ENCODE data around the gene MAP3K20.
"Not testable (repeated sequence)": the region's sequence is repeated elsewhere in the genome, so short reads cannot be mapped to it uniquely, and the experiment has no call there.

MAP3K20 gene

DNA sequence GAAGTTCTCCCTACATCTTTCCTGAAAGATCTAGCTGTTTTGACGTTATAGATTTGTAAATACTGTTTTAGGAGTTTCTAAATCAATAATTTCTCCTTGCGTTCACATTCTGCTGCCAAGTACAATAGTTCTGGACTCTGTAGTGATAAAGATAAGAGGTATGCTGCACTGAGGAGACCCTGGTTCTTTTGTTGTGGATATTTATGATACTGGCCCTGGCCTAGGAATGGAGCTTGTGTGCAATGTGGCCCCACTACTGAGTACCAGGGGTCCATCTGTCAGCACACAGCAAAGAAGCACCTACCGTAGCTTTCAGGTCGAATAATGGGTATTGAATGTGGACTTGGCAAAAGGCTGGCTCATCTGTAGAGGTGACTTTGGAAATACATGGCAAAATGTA lies 85.0 kb downstream of the MAP3K20 start:
- peaks cover 8% of the 10 kb centered on the region; the same call in 1 of the 2 replicates for H3K9me3 ChIP-seq (ENCODE audit: control insufficient read depth, insufficient read depth, low read length)
- H3K9ac ChIP-seq (ENCODE audit: low read depth, low read length), result no peak overlapping the region
- no peaks in the 10 kb centered on the region for H3K4me1 ChIP-seq (ENCODE audit: insufficient read depth, low read length)
- H3K36me3 ChIP-seq (ENCODE audit: insufficient read depth, low read length), result no peaks in the 10 kb centered on the region

DNA sequence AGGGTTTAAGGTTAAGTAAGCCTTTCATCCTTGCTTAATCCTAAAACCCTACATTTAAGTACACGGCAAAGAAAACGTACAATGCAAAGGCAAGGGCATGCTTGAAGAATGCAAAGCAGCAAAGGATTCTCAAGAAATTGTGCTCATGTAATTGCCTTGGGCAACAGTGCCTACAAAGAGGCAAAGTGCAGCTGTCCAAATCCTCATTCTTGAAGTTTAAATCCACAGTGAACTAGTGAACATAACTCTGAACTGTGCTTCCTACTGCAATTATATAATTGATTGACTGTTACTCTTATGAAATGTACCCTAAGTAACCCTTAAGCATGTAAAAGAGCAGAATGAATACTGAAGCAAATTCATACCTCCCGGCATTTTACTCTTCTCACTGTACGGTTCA lies 85.4 kb downstream of the MAP3K20 start:
- Histone ChIP-seq H3K36me3 (ENCODE audit: insufficient read depth, low read length) (no peaks in the 10 kb centered on the region), H3K4me1 (ENCODE audit: insufficient read depth, low read length) (no peaks in the 10 kb centered on the region), H3K9me3 (ENCODE audit: control insufficient read depth, insufficient read depth, low read length) (peaks cover 5% of the 10 kb centered on the region; the same call in 1 of the 2 replicates), H3K9ac (ENCODE audit: low read depth, low read length) (no peak overlapping the region)

DNA sequence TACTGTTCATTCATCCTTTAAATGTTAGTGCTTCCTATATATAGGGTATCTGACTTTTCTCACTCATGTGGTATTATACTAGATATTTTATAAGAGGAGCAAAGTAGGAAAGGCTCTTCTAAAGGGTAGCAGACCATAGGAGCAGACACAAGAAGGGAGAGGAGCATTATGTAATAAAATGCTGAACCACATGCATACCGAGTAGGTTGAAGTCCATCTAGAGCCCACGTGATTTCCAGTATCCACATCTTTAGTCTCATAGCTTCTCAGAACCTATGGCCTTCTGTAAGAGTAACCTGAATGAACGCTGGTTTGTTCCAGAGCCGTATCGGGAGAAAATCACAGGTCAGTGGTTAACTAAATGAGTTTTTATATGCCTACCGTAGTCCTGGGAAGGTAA lies 85.9 kb downstream of the MAP3K20 start:
- Histone ChIP-seq H3K9ac (ENCODE audit: low read depth, low read length) (no peak overlapping the region), H3K4me1 (ENCODE audit: insufficient read depth, low read length) (no peaks in the 10 kb centered on the region), H3K9me3 (ENCODE audit: control insufficient read depth, insufficient read depth, low read length) (peaks cover under 1% of the 10 kb centered on the region; the same call in 1 of the 2 replicates), H3K36me3 (ENCODE audit: insufficient read depth, low read length) (no peaks in the 10 kb centered on the region)

DNA sequence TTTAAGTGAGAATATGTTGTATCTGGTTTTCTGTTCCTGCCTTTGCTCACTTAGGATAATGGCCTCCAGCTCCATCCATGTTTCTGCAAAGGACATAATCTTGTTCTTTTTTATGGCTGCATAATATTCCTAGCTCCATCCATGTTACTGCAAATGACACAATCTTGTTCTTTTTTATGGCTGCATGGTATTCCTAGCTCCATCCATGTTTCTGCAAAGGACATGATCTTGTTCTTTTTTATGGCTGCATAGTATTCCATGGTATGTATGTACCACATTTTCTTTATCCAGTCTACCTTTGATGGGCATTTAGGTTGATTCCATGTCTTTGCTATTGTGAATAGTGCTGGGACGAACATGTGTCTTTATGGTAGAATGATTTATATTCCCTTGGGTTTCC lies 87.7 kb downstream of the MAP3K20 start:
- not testable (repeated sequence) for H3K9me3 ChIP-seq (ENCODE audit: control insufficient read depth, insufficient read depth, low read length); H3K36me3 ChIP-seq (ENCODE audit: insufficient read depth, low read length); H3K9ac ChIP-seq (ENCODE audit: low read depth, low read length); H3K4me1 ChIP-seq (ENCODE audit: insufficient read depth, low read length)

DNA sequence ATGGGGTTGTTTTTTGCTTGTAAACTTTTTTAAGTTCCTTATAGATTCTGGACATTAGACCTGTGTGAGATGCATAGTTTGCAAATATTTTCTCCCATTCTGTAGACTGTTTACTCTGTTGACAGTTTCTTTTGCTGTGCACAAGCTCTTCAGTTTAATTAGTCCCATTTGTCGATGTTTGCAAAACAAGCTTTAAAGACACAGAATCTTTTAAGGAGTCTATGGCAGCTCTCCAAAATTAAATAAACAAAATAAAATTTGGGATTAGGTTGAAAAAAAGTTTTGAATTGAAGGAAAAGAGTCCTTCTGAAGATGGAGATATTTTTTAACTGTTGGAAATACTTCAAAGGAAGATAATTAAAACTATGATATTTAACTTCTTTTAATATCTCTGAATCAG lies 88.8 kb downstream of the MAP3K20 start:
- H3K4me1 ChIP-seq (ENCODE audit: insufficient read depth, low read length), result no peaks in the 10 kb centered on the region

DNA sequence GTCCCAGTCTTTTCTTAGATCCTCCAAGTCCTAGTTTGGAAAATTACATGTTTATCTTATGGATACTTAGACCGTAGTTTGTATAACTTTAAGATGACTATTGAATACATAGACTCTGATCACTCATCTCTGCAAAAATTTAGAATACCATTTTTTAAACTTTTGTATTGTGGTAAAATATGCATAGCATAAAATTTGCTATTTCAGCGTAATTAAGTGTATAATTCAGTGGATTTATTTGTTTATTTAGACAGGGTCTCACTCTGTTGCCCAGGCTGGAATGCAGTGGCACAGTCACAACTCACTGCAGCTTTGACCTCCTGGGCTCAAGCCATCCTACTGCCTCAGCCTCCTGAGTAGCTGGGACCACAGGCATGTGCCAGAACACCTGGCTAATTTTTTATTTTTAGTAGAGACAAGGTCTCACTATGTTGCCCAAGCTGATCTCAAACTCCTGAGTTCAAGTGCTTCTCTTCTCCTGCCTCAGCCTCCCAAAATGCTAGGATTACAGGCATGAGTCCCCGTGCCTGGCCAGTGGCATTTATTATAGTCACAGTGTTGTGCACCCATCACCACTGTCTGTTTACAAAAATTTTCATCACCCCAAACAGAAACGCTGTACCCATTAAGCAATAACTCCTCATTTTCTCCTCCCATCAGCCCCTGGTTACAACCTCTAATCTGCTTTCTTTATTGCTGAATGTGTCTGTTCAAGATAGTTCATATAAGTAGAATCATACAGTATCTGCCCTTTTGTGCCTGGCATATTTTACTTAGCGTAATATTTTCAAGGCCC lies 90.0 kb downstream of the MAP3K20 start:
- H3K4me1 ChIP-seq (ENCODE audit: insufficient read depth, low read length), result no peaks in the 10 kb centered on the region
- no peaks in the 10 kb centered on the region for H3K36me3 ChIP-seq (ENCODE audit: insufficient read depth, low read length)
- no peaks in the 10 kb centered on the region for H3K9me3 ChIP-seq (ENCODE audit: control insufficient read depth, insufficient read depth, low read length)
- H3K9ac ChIP-seq (ENCODE audit: low read depth, low read length), result no peak overlapping the region

More for the DNA sequence above, 88.8 kb downstream of the MAP3K20 start:
- Histone ChIP-seq H3K9ac (ENCODE audit: low read depth, low read length) (no peak overlapping the region), H3K9me3 (ENCODE audit: control insufficient read depth, insufficient read depth, low read length) (no peaks in the 10 kb centered on the region), H3K36me3 (ENCODE audit: insufficient read depth, low read length) (no peaks in the 10 kb centered on the region)

DNA sequence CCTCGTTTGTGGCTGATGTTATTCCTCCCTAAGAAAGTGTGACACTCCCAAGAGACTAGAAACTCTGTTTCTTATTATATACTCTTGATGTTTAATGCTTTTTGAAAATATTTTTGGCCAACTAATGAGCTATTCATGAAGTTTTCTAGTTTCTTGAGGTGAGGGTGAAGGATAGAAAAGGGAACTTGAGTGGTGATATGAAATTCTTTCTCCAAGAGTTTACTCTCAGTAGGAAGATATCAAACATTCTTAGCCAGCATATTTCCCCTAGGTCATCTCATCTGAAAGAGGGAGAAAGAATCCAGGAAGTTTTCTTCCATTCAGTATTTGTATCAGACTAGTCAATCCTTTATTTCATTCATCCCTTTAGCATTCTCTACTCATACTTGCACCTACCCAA lies 95.7 kb downstream of the MAP3K20 start:
- Histone ChIP-seq H3K9me3 (ENCODE audit: control insufficient read depth, insufficient read depth, low read length) (no peaks in the 10 kb centered on the region), H3K36me3 (ENCODE audit: insufficient read depth, low read length) (no peaks in the 10 kb centered on the region), H3K4me1 (ENCODE audit: insufficient read depth, low read length) (no peaks in the 10 kb centered on the region), H3K9ac (ENCODE audit: low read depth, low read length) (no peak overlapping the region)

DNA sequence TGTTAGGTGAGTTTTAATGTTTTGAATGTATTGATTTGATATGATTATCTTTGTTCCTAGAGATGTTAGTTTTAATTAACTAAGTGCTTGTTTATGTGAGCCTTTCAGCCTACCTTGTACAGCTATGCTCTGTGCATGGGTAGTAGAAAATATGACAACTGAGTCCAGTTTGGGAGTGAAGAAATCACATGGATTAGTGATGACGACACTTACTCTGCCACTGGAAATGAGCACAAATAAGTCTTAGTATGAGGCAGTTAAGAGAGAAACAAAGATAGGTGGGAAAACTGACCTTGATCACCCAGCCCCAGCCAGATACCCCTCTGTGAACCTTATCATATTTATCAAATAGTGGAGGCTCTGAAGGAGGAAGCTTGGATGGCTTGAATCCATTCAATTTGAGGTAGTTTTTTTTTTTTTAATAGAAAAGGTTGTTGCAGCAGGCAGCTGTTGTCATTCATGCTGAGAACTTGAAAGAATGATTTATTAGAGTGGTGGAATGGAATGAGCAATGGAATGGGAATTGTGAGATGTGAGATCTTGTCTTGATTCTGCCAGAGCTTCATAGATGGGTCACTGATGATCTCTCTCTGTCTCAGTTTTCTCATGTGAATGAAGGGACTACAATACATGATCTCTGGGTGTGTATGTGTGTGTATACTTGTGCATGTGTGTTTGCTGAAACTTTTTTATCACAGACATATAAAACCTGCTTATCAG lies 96.4 kb downstream of the MAP3K20 start:
- no peaks in the 10 kb centered on the region for H3K36me3 ChIP-seq (ENCODE audit: insufficient read depth, low read length)
- H3K9ac ChIP-seq (ENCODE audit: low read depth, low read length), result no peak overlapping the region
- H3K4me1 ChIP-seq (ENCODE audit: insufficient read depth, low read length), result no peaks in the 10 kb centered on the region
- no peaks in the 10 kb centered on the region for H3K9me3 ChIP-seq (ENCODE audit: control insufficient read depth, insufficient read depth, low read length)

DNA sequence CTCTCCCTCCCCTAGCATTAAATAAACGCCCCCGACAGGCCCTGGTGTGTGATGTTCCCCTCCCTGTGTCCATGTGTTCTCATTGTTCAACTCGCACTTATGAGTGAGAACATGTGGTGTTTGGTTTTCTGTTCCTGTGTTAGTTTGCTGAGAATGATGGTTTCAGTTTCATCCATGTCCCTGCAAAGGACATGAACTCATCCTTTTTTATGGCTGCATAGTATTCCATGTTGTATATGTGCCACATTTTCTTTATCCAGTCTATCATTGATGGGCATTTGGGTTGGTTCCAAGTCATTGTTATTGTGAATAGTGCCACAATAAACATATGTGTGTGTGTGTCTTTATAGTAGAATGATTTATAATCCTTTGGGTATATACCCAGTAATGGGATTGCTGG lies 98.7 kb downstream of the MAP3K20 start:
- H3K9ac ChIP-seq (ENCODE audit: low read depth, low read length); H3K9me3 ChIP-seq (ENCODE audit: control insufficient read depth, insufficient read depth, low read length); H3K36me3 ChIP-seq (ENCODE audit: insufficient read depth, low read length); H3K4me1 ChIP-seq (ENCODE audit: insufficient read depth, low read length): not testable (repeated sequence)

DNA sequence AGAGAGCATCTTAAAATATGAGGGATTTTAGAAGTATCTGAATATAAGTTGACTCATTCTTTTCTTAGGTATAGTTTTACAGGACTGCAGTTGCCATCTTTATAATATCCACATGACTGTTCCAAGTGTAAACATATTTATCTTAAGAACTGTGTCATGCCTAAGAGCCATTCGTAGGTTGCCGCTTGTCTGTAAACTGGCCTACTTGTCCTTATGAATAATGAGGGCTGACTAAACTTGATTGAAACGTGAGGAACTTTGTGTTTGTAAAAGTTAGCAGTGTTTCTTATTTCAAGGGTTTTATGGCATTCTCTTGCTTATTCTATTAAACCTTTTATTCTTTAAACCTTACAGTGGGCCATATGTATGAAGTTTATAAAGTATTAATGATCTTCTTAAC lies 99.6 kb downstream of the MAP3K20 start:
- Histone ChIP-seq H3K9ac (ENCODE audit: low read depth, low read length) (no peak overlapping the region), H3K36me3 (ENCODE audit: insufficient read depth, low read length) (no peaks in the 10 kb centered on the region), H3K9me3 (ENCODE audit: control insufficient read depth, insufficient read depth, low read length) (no peaks in the 10 kb centered on the region), H3K4me1 (ENCODE audit: insufficient read depth, low read length) (no peaks in the 10 kb centered on the region)

DNA sequence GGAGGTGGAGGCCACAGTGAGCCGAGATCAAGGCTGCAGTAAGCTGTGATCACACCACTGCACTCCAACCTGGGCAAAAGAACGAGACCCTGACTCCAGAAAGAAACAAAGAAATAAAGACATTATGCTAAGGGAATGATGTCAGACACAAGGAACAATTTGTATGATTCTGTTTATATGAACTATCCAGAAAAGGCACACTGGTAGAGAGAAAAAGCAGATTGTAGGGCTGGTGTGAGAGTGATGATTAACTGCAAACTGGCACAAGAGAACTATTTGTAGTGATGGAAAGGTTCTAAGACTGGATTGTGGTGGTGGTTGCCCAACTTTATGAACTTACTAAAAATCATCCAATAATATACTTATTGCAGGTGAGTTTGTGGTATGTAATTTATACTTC lies 106.3 kb downstream of the MAP3K20 start:
- Histone ChIP-seq H3K4me1 (ENCODE audit: insufficient read depth, low read length) (peaks cover 11% of the 10 kb centered on the region; the same call in 1 of the 2 replicates), H3K9me3 (ENCODE audit: control insufficient read depth, insufficient read depth, low read length) (0 out of 2 replicates have a peak, but pooled peaks cover 3% of the 10 kb centered on the region), H3K9ac (ENCODE audit: low read depth, low read length) (no peak overlapping the region), H3K36me3 (ENCODE audit: insufficient read depth, low read length) (no peaks in the 10 kb centered on the region)

DNA sequence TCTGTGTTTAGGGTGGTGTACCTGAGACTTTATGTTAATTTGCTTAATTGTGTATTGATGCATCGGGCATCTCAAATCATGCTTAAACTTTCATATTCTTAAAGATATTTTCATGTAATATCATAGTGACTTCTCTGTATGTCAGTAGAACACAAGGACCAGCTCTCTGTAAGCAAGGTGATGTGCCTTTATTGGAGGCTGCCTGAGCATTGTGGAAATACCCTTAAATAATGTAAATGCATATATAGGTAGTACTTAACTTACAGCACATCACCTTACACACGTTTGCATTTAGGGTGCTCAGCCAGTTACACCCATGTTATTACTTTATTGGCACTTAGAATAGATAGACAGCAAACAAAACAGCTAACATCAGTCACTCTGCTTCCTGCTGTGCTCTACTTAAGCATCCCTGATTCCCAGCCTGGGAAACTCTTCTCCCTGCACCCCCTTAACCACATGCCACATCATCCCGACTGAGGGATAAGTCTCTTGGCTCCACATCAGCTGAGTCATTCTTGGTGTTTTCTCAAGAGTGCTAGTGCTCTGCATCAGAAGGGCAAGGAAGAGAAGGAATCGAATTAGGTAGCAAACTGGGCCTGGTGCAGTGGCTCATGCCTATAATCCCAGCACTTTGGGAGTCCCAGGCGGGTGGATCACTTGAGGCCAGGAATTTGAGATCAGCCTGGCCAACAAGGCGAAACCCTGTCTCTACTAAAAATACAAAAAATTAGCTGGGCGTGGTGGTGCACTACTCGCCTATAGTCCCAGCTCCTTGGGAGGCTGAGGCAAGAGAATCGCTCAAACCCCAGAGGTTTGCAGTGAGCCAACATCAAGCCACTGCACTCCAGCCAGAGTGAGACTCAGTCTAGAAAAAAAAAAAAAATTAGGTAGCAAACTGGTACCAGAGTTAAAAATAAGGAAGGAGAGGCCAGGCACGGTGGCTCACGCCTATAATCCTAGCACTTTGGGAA lies 108.7 kb downstream of the MAP3K20 start:
- Histone ChIP-seq H3K9ac (ENCODE audit: low read depth, low read length) (no peak overlapping the region), H3K4me1 (ENCODE audit: insufficient read depth, low read length) (peaks cover 18% of the 10 kb centered on the region; the same call in 1 of the 2 replicates), H3K9me3 (ENCODE audit: control insufficient read depth, insufficient read depth, low read length) (0 out of 2 replicates have a peak, but pooled peaks cover 3% of the 10 kb centered on the region), H3K36me3 (ENCODE audit: insufficient read depth, low read length) (no peaks in the 10 kb centered on the region)

DNA sequence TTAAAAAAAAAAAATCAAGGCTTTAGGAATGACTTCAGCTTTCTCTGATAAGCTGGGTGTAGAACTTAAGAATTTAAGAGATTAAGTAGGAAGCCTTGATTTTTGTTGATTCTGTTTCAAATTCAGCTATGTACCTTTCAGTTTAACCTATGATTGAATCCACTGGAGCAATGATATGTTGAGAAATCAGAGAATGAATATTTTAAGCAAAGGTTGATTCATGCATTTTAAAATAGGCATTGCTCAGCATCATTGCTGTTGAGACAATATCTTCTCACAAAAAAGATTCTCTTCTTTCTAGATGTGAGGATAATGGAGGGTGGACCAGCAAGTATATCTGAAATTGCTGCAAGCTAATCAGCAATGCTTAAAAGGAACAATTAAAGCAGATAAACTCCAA lies 109.8 kb downstream of the MAP3K20 start:
- no peaks in the 10 kb centered on the region for H3K36me3 ChIP-seq (ENCODE audit: insufficient read depth, low read length)

More for the DNA sequence above, 109.8 kb downstream of the MAP3K20 start:
- Histone ChIP-seq H3K9ac (ENCODE audit: low read depth, low read length) (no peak overlapping the region), H3K4me1 (ENCODE audit: insufficient read depth, low read length) (peaks cover 21% of the 10 kb centered on the region; the same call in 1 of the 2 replicates), H3K9me3 (ENCODE audit: control insufficient read depth, insufficient read depth, low read length) (0 out of 2 replicates have a peak, but pooled peaks cover 3% of the 10 kb centered on the region)

Data from ES-I3 (cell line).